Measurements from ENCODE around the gene FURIN.

Gene FURIN

GRCh38 chr15:90910441-90911301 is 42.3 kb downstream of the FURIN start:
- no peak overlapping the region for H3K27ac Mint-ChIP-seq
- no peaks in the 10 kb centered on the region for H3K4me1 Mint-ChIP-seq
- no peaks in the 10 kb centered on the region for H3K9me3 Mint-ChIP-seq
- CTCF ChIA-PET = interaction anchor here (0.8 to 1.9 kb wide), 2 partner anchors 21 to 24 kb away, joined by 3 to 9 read pairs; partner anchors contain the start of gene UNC45A
- H3K36me3 Mint-ChIP-seq = peaks cover 58% of the 10 kb centered on the region
- H3K27me3 Mint-ChIP-seq = no peaks in the 10 kb centered on the region
- DNase-seq = no peak
- no peak overlapping the region for H3K4me3 Mint-ChIP-seq

- no peak for DNase-seq
- Mint-ChIP-seq H3K27me3 (no peaks in the 10 kb centered on the region), H3K27ac (no peak overlapping the region), H3K36me3 (peaks cover 55% of the 10 kb centered on the region), H3K9me3 (no peaks in the 10 kb centered on the region), H3K4me3 (no peak overlapping the region), H3K4me1 (no peaks in the 10 kb centered on the region)
- CTCF ChIA-PET = no interaction called here
Measured at GRCh38 chr15:90911302-90911623, 42.9 kb downstream of the FURIN start.

GRCh38 chr15:90911906-90912769 is 43.8 kb downstream of the FURIN start:
- Mint-ChIP-seq H3K4me3 (no peak overlapping the region), H3K36me3 (peaks cover 55% of the 10 kb centered on the region), H3K9me3 (no peaks in the 10 kb centered on the region), H3K4me1 (no peaks in the 10 kb centered on the region), H3K27me3 (no peaks in the 10 kb centered on the region), H3K27ac (no peak overlapping the region)
- CTCF ChIA-PET = interaction anchor here (4.8 kb wide), 1 partner anchor 20 kb away, joined by 20 read pairs; the partner anchor contains the start of gene HDDC3
- no peak for DNase-seq

GRCh38 chr15:90912770-90913075 is 44.3 kb downstream of the FURIN start:
- Mint-ChIP-seq H3K27me3 (no peaks in the 10 kb centered on the region), H3K9me3 (no peaks in the 10 kb centered on the region), H3K4me1 (no peaks in the 10 kb centered on the region), H3K27ac (no peak overlapping the region), H3K36me3 (peaks cover 58% of the 10 kb centered on the region), H3K4me3 (no peak overlapping the region)
- CTCF ChIA-PET = interaction anchor here (4.8 kb wide), 1 partner anchor 20 kb away, joined by 20 read pairs; the partner anchor contains the start of gene HDDC3
- no peak for DNase-seq

- Mint-ChIP-seq H3K27me3 (no peaks in the 10 kb centered on the region), H3K27ac (no peak overlapping the region), H3K4me3 (no peak overlapping the region)
Measured at GRCh38 chr15:90913398-90913944, 45.1 kb downstream of the FURIN start.

GRCh38 chr15:90914305-90915080 is 46.1 kb downstream of the FURIN start:
- CTCF ChIA-PET = interaction anchor here (0.7 to 4.8 kb wide), 3 partner anchors 10 to 884 kb away, joined by 3 to 20 read pairs (median 3); partner anchors contain the start of gene HDDC3
- H3K4me3 Mint-ChIP-seq = no peak overlapping the region
- H3K27me3 Mint-ChIP-seq = no peaks in the 10 kb centered on the region
- H3K9me3 Mint-ChIP-seq = no peaks in the 10 kb centered on the region
- H3K4me1 Mint-ChIP-seq = no peaks in the 10 kb centered on the region
- no peak for DNase-seq
- peaks cover 59% of the 10 kb centered on the region for H3K36me3 Mint-ChIP-seq
- no peak overlapping the region for H3K27ac Mint-ChIP-seq

More at GRCh38 chr15:90913398-90913944, 45.1 kb downstream of the FURIN start:
- no peak for DNase-seq
- H3K4me1 Mint-ChIP-seq = no peaks in the 10 kb centered on the region
- no peaks in the 10 kb centered on the region for H3K9me3 Mint-ChIP-seq
- CTCF ChIA-PET = interaction anchor here (0.7 to 4.8 kb wide), 3 partner anchors 9 to 883 kb away, joined by 3 to 20 read pairs (median 3); partner anchors contain the start of gene HDDC3
- H3K36me3 Mint-ChIP-seq = peaks cover 61% of the 10 kb centered on the region

GRCh38 chr15:90915216-90915807 is 46.9 kb downstream of the FURIN start:
- CTCF ChIA-PET = interaction anchor here (4.8 kb wide), 1 partner anchor 17 kb away, joined by 20 read pairs; the partner anchor contains the start of gene HDDC3
- DNase-seq = no peak
- Mint-ChIP-seq H3K36me3 (peaks cover 64% of the 10 kb centered on the region), H3K9me3 (no peaks in the 10 kb centered on the region), H3K4me1 (no peaks in the 10 kb centered on the region), H3K27ac (peak overlapping the region; percentile 49), H3K27me3 (no peaks in the 10 kb centered on the region), H3K4me3 (no peak overlapping the region)

GRCh38 chr15:90915808-90916440 is 47.5 kb downstream of the FURIN start:
- Mint-ChIP-seq H3K27ac (no peak overlapping the region), H3K27me3 (no peaks in the 10 kb centered on the region), H3K36me3 (peaks cover 67% of the 10 kb centered on the region), H3K9me3 (no peaks in the 10 kb centered on the region), H3K4me1 (no peaks in the 10 kb centered on the region), H3K4me3 (no peak overlapping the region)
- CTCF ChIA-PET = interaction anchor here (4.8 kb wide), 1 partner anchor 17 kb away, joined by 20 read pairs; the partner anchor contains the start of gene HDDC3
- no peak for DNase-seq

GRCh38 chr15:90916461-90916860 is 48.1 kb downstream of the FURIN start:
- H3K36me3 Mint-ChIP-seq = peaks cover 71% of the 10 kb centered on the region
- H3K4me1 Mint-ChIP-seq = no peaks in the 10 kb centered on the region
- no peaks in the 10 kb centered on the region for H3K27me3 Mint-ChIP-seq
- no peak for DNase-seq
- CTCF ChIA-PET = interaction anchor here (1.5 to 4.8 kb wide), 2 partner anchors 13 to 16 kb away, joined by 3 to 20 read pairs; partner anchors contain the start of gene HDDC3
- peak overlapping the region; percentile 39 for H3K27ac Mint-ChIP-seq
- H3K4me3 Mint-ChIP-seq = no peak overlapping the region
- no peaks in the 10 kb centered on the region for H3K9me3 Mint-ChIP-seq

GRCh38 chr15:90917569-90917968 is 49.2 kb downstream of the FURIN start:
- peaks cover 75% of the 10 kb centered on the region for H3K36me3 Mint-ChIP-seq
- no peak overlapping the region for H3K4me3 Mint-ChIP-seq
- no peaks in the 10 kb centered on the region for H3K9me3 Mint-ChIP-seq
- H3K4me1 Mint-ChIP-seq = no peaks in the 10 kb centered on the region
- CTCF ChIA-PET = interaction anchor here (1.5 to 1.7 kb wide), 2 partner anchors 13 to 14 kb away, joined by 3 to 6 read pairs; no protein-coding TSS in a partner anchor
- no peaks in the 10 kb centered on the region for H3K27me3 Mint-ChIP-seq
- peak overlapping the region; percentile 31 for H3K27ac Mint-ChIP-seq
- DNase-seq = no peak

GRCh38 chr15:90918034-90918788 is 49.8 kb downstream of the FURIN start:
- peaks cover 72% of the 10 kb centered on the region for H3K36me3 Mint-ChIP-seq
- H3K27me3 Mint-ChIP-seq = no peaks in the 10 kb centered on the region
- CTCF ChIA-PET = interaction anchor here (0.8 to 1.7 kb wide), 3 partner anchors 13 to 17 kb away, joined by 3 to 6 read pairs (median 3); no protein-coding TSS in a partner anchor
- H3K27ac Mint-ChIP-seq = no peak overlapping the region
- no peak for DNase-seq
- H3K9me3 Mint-ChIP-seq = no peaks in the 10 kb centered on the region
- H3K4me3 Mint-ChIP-seq = no peak overlapping the region
- no peaks in the 10 kb centered on the region for H3K4me1 Mint-ChIP-seq

GRCh38 chr15:90918835-90919234 is 50.4 kb downstream of the FURIN start:
- H3K4me3 Mint-ChIP-seq = no peak overlapping the region
- no peak overlapping the region for H3K27ac Mint-ChIP-seq
- H3K4me1 Mint-ChIP-seq = no peaks in the 10 kb centered on the region
- DNase-seq = no peak
- CTCF ChIA-PET = interaction anchor here (0.8 to 1.7 kb wide), 3 partner anchors 12 to 17 kb away, joined by 3 to 6 read pairs (median 3); partner anchors contain the start of gene MAN2A2
- H3K27me3 Mint-ChIP-seq = no peaks in the 10 kb centered on the region
- peaks cover 71% of the 10 kb centered on the region for H3K36me3 Mint-ChIP-seq
- H3K9me3 Mint-ChIP-seq = no peaks in the 10 kb centered on the region

All from activated naive CD4-positive, alpha-beta T cell treated with anti-CD3 and anti-CD28 coated beads, Interleukin-2, amount 10 ng/mL, durations not matched to agents 7 days and 5 days (primary cell).